ENCODE results near the gene TMEM63A. TPM values are rescaled to one million over a fixed set of nuclear protein-coding genes. Genes with fewer than 3 reads are reported as not detected.

The TMEM63A gene
- total RNA-seq, 2 donors from 2014 or later, result 108 to 196 TPM

DNA sequence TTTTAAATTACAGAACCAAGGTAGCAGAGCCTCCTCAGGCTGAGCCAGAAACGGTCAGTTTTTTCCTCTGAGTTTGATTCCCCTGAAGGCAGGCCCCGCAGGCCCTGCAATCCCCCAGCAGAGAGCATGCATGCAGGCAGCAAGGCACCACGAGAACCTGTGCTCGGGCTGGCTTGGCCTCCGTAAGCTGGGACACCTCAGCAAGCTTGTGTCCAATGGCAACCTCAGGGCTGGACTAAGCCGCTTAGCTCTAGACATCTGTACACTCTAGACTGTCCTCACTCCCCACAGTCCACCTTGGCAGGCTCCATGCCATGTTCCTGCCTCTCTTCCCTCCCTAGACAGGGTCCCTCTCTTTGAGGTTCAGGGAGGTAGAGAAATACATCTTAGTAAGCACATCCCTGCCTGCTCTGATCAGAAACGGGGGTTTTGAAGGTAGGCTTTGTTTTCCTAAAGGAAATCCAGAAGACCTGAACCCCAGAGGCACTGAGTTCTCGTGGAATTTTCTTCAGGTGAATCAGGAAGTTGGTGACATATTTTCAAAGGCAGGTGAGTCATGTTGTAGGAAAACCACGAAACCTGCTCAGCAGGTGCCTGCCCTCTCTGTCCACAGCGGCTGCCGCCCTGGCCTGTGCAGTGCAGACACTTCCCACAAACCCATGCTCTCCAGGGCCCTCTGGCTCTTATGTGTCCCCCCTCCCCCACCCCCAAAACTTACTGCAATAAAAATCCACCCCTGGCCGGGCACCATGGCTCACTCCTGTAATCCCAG lies 7.0 kb downstream of the TMEM63A start:
- ATAC-seq (peak; percentile 71), DNase-seq (peak; percentile 73 to 86)
- intact Hi-C loops (cut with DNase I, micrococcal nuclease), result no loop called here

GRCh38 chr1:225874431-225874830 lies 7.7 kb downstream of the TMEM63A start:
- intact Hi-C loops (cut with DNase I, micrococcal nuclease), result no loop called here
- no peak for ATAC-seq
- DNase-seq, result no peak

DNA sequence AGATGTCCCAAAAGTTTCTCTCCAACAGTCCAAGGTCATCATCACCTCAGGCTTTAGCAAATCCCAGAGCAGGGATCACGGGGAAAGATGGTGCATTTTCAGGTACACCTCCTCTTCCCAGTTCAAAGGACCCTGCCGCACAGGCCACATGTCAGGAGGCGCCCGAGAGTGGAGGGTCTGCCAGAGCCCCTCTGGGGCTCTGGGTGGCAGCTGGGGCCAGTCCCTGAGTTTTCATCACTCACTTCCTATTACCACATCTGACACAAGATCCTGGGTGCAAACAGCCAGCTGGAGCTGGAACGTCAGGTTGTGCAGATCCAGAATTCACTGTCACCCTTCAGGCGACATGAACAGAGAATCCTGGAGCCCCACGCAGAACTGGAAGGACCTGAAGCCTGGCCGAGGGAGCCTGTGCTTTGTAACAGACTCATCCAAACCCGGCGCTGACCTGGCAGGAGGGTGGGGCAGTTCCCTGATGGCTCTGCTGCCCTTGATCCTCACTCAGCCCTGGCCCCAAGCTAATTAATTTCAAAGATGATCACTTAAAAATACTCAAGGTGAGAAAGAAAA lies 8.8 kb downstream of the TMEM63A start:
- intact Hi-C loops (cut with DNase I, micrococcal nuclease), result no loop called here
- no peak for DNase-seq
- ATAC-seq, result no peak

DNA sequence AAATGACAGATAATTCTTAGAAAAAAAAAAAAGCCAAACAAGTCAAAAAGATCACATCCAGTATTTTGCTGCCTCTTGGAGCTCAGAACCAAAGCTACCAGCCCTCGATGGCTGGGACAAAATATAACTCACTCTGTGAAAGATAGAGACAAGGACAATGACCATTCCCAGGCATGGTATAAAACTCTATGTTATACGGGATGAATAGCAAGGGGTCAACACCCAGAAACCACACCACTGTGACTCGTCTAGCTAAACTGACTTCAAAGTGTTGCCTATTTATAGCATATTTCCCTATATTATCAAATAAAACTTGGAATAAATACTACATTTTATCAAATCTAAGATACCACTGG lies 10.1 kb downstream of the TMEM63A start:
- DNase-seq, result no peak
- ATAC-seq, result no peak
- intact Hi-C loops (cut with DNase I, micrococcal nuclease), result no loop called here

GRCh38 chr1:225871359-225872074 lies 10.7 kb downstream of the TMEM63A start:
- ATAC-seq (no peak), DNase-seq (no peak)
- intact Hi-C loops (cut with DNase I, micrococcal nuclease), result no loop called here

GRCh38 chr1:225870911-225871310 lies 11.3 kb downstream of the TMEM63A start:
- ATAC-seq (no peak), DNase-seq (no peak)
- intact Hi-C loops (cut with DNase I, micrococcal nuclease), result no loop called here

- intact Hi-C loops (cut with DNase I, micrococcal nuclease), result no loop called here
- ATAC-seq (no peak), DNase-seq (no peak)
Measured at GRCh38 chr1:225868631-225869330, 13.4 kb downstream of the TMEM63A start.

DNA sequence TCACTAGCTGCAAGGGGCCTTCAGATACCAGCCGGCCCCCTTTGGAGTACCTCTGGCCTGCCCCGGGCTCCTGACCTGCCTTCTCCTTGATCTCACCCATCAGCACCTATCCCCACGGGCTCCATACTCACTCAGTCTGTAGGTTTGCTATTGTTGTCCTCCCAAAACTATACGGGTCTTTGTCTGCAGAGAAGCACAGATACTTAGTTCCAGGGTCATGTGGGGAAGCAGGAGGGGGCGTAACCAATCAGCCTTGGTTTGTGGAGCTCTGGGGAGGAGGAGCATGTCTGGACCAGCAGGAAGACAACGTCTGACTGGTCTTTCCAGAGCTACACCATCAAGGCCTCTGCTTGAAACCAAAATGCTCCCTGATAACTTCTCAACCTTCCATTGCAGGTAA lies 15.2 kb downstream of the TMEM63A start:
- intact Hi-C loops (cut with DNase I, micrococcal nuclease), result no loop called here
- ATAC-seq (no peak), DNase-seq (no peak)

DNA sequence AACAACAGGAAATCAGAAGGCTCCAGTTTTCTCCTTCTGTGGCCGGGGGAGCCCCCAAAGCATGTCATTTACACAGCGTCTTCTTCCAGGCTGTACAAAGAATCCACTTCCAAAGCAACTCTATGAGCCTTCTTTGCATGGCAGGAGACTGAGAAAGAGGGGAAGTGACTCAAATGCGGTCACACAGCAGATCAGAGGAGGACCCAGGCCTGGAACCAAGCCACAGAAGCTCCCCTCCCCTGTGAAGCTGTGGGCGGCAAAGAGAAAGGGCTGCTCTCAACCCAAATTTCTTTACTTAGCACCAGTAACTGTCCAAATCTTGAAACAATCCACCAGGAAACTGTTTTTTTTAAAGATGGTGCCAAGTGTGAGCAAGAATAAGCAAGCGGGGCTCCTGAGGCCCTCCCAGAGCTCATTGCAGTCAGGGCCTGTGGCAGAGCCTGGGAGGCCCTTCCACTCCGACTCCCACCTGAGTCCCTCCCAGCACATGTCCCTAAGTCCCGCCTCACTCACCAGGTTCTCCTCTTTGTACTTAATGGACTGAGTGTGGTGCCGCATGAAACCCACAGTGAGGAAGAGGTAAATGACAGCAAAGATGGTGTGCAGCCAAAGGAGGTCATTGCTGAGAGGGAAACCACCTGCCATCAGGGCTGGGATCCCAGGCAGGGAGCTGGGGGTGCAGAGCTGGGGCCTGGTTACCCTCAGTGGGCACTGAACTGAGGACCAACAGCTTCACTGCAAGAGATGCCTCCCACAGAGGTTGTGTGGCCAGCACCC lies 15.9 kb downstream of the TMEM63A start:
- ATAC-seq (no peak), DNase-seq (no peak)
- intact Hi-C loops (cut with DNase I, micrococcal nuclease), result no loop called here

DNA sequence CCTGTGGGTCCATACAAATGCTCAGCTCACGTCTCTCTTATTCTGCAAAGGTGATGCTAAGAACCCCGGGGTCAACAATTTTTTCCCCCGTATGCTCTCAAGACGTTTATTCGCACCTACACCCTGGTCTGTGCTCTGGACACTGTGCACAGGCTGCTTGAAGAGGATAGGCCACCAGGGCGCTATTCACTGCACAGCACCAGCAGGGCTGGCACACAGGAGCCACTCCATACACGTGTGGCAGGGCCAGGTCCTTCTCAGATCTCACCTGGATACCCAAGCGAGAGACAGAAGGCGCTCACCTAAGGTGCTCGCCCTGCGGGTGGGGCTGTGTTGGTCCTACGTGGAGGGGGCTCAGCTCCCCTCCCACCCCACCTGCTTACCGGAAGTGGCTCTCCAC lies 16.7 kb downstream of the TMEM63A start:
- peak; percentile 23 for ATAC-seq

DNA sequence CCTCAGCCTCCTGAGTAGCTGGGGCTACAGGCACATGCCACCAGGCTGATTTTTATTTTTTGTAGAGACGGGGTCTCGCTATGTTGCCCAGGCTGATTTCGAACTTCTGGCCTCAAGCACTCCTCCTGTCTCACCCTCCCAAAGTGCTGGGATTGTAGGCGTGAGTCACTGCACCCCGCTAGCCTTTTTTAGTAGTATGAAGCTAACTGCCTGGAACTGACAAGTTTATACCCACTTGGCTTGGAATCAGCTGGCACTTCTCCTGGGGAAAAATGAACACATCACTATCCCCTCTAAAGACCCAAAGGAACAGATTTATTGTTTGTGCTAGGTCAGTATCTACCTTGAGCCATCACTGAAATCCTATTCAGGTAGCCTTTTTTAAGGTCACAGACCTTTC lies 19.0 kb downstream of the TMEM63A start:
- ATAC-seq (no peak), DNase-seq (no peak)
- intact Hi-C loops (cut with DNase I, micrococcal nuclease), result no loop called here

More for the DNA sequence above, 16.7 kb downstream of the TMEM63A start:
- intact Hi-C loops (cut with DNase I, micrococcal nuclease), result no loop called here
- no peak for DNase-seq

- ATAC-seq, result no peak
- no peak for DNase-seq
- intact Hi-C loops (cut with DNase I, micrococcal nuclease), result no loop called here
Measured at GRCh38 chr1:225862581-225862950, 19.6 kb downstream of the TMEM63A start.

DNA sequence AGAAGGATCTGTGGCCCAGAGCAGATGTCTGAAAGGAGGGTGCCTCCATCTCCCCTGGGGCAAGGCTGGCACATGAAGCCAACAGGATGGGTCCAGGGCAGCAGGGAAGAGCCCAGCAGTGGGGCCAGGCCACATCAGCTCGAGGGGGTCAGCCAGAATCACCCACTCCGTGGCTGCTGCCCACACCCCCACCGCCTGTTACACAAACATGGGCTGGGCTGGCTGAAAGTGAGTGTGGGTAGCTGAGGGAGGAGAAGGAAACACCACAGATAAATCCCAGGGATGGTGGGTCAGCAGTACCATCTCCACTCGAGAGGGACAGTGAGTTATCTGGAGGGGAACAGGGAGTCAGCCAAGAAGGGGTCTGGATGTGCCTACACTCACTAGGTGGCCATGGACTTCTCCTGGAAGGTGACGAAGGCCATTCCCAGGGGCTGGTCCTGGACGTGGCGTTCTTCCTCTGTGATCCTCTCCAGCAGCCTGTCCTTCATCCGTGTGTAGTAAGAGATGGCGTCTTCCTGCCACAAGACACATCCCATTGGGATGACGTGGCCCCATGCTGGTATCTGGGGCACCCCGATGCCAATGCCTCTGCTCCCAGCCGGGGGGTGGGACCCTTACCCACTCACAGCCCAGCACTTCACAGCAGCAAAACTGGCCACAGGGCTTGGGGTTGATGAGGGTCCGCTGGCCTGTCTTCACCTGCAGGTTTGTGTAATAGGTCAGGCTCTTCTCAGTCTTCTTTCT lies 20.2 kb downstream of the TMEM63A start:
- intact Hi-C loops (cut with DNase I, micrococcal nuclease), result no loop called here
- ATAC-seq (no peak), DNase-seq (no peak)

DNA sequence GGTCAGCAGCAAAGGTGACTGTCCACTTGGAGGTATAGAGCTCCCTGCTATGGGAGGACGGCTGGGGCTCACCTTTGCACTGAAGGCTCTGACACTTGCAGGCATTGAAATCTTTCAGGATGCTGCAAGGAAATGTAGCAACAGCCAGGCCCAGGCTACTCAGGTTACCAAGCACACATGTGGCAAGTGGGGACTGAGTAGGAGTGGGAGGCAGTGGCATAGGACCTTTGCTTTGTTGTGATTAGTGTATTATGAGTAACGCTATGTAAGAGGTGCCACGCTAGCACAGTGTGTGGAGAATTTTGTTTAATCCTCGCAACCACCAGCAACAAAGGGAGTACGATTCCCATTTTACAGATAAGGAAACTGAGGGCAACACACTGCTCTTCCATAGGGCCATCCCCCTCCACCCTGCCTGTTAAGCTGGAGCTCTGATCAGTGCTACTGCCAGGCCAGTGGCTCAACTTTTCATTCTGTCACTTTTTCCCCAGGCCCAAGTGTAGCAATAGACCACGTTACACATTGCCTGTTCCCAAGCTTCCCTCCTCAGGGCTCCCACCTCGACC lies 21.2 kb downstream of the TMEM63A start:
- intact Hi-C loops (cut with DNase I, micrococcal nuclease), result no loop called here
- no peak for ATAC-seq
- DNase-seq, result no peak

GRCh38 chr1:225860107-225860506 lies 22.1 kb downstream of the TMEM63A start:
- ATAC-seq, result no peak
- intact Hi-C loops (cut with DNase I, micrococcal nuclease), result no loop called here

DNA sequence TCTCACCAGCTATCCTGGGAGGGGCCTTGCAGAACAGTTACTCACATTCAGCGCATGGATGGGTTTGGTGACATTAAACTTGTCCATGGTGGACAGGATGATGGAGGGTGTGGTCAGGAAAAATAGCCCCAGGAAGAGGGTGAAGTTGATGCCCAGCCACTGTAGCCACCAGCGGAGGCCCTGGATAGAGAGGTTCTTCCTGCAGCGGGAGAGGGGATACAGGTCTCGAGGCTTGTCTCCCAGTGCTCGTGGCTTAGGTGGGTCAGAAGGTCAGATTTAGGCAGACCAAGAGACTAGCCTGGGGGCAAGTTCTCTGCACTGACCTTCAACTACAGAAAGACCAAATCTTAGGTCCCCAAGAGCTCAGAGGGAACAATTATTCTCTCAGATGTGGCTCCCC lies 23.0 kb downstream of the TMEM63A start:
- no peak for DNase-seq
- intact Hi-C loops (cut with DNase I, micrococcal nuclease), result no loop called here

More at GRCh38 chr1:225860107-225860506, 22.1 kb downstream of the TMEM63A start:
- DNase-seq, result no peak

DNA sequence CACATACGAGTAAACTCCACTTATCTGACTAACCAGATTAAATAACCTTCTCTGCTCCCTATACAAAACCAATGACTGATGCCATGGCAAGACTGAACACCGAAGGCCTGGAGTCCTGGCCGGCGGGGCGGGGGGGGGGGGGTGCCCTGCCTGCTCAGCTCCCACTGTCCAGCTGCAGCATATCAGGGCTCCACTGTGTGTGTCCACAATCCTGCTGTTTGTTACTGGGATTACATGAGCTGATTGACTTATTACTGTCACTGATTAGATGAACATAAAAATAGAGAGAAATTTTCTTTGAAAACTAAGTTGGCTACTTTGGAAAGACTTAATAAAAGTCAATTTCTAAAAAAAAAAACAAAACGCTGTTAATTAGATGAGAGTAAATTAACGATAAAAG lies 24.9 kb downstream of the TMEM63A start:
- no peak for DNase-seq
- intact Hi-C loops (cut with DNase I, micrococcal nuclease), result no loop called here
- ATAC-seq, result no peak

More for the DNA sequence above, 23.0 kb downstream of the TMEM63A start:
- ATAC-seq, result no peak
